H1 (cell line): Measurements from ENCODE around the gene LIN54. TPM values are rescaled to one million over a fixed set of nuclear protein-coding genes. Genes with fewer than 3 reads are reported as not detected.

Experiments used
- CTCF ChIA-PET: fragments of 300-600 bp; sonication (Branson Sonifier 250); formaldehyde crosslinking; loops from one replicate; lab custom pipeline; 2021; ENCODE audit not compliant: partially characterized antibody; lab: Charles Lee
- POLR2A ChIA-PET: fragments of 300-600 bp; sonication (Branson Sonifier 250); formaldehyde crosslinking; loops from one replicate; lab custom pipeline; 2021; ENCODE audit warnings: inconsistent platforms; ENCODE audit not compliant: partially characterized antibody; lab: Charles Lee
- DNase-seq, 2 experiments: peaks; one replicate each; pipeline versions ENCODE4 v3.0.0 to v3.0.0-alpha.2; 2010 to 2022; ENCODE audit warnings: low spot score in 2 of 2, low read depth in 1 of 2, mixed read lengths in 1 of 2
- FAIRE-seq: peaks from 2 replicates; lab custom pipeline; 2011; peaks lifted over from hg19 to GRCh38; lab: Jason Lieb, UNC
- H2AFZ ChIP-seq: 2 replicates; pipeline ENCODE4 v1.8.1; 2012; ENCODE audit warnings: low read length, inconsistent platforms
- H2AK5ac ChIP-seq: 2 replicates; pipeline ENCODE4 v1.6.1; 2013; ENCODE audit warnings: low read depth, low read length
- H2BK120ac ChIP-seq: replicated peaks from 2 replicates; pipeline ENCODE3; 2013; ENCODE audit warnings: low read depth, low read length, inconsistent platforms
- H2BK12ac ChIP-seq: 2 replicates; pipeline ENCODE4 v1.6.1; 2013; ENCODE audit warnings: low read depth, low read length
- H2BK15ac ChIP-seq: 2 replicates; pipeline ENCODE4 v1.6.1; 2013; ENCODE audit warnings: low read length
- H2BK20ac ChIP-seq: 2 replicates; pipeline ENCODE4 v1.6.1; 2013; ENCODE audit warnings: low read length
- H2BK5ac ChIP-seq: 2 replicates; pipeline ENCODE4 v1.6.1; 2013; ENCODE audit warnings: low read depth, low read length
- H3K14ac ChIP-seq: 2 replicates; pipeline ENCODE4 v1.6.1; 2013; ENCODE audit warnings: inconsistent platforms; ENCODE audit not compliant: insufficient read length
- H3K18ac ChIP-seq: 2 replicates; pipeline ENCODE4 v1.6.1; 2013; ENCODE audit warnings: low read length; ENCODE audit errors: extremely low read depth
- H3K23ac ChIP-seq: 2 replicates; pipeline ENCODE4 v1.6.1; 2013; ENCODE audit warnings: inconsistent platforms; ENCODE audit not compliant: insufficient read length
- H3K23me2 ChIP-seq: 2 replicates; pipeline ENCODE4 v1.6.1; 2013; ENCODE audit warnings: low read depth, low read length
- H3K27ac ChIP-seq: 2 replicates; pipeline ENCODE4 v1.6.1; 2011; ENCODE audit warnings: low read depth, low read length, inconsistent platforms
- H3K27me3 ChIP-seq, 4 experiments: replicated peaks in 1 of 4; 1 replicate in 1 of 4; 2 replicates in 3 of 4; pipeline versions ENCODE4 v1.6.1 to v1.8.1; 2011 to 2013; ENCODE audit warnings: low read length in 3 of 4, mild to moderate bottlenecking in 3 of 4, inconsistent platforms in 2 of 4, mixed read lengths in 2 of 4, moderate library complexity in 1 of 4; ENCODE audit not compliant: control insufficient read depth in 3 of 4, insufficient read depth in 3 of 4; ENCODE audit errors: extremely low read depth in 1 of 4
- H3K36me3 ChIP-seq, 4 experiments: 2 replicates each; pipeline versions ENCODE4 v1.6.1 to v1.8.1; 2011 to 2013; ENCODE audit warnings: mild to moderate bottlenecking in 4 of 4, low read length in 3 of 4, moderate library complexity in 2 of 4, control low read depth in 1 of 4, inconsistent platforms in 1 of 4; ENCODE audit not compliant: insufficient read depth in 4 of 4, control insufficient read depth in 2 of 4
- H3K4ac ChIP-seq: replicated peaks from 2 replicates; pipeline ENCODE3; 2013; ENCODE audit warnings: low read length, low read depth, mixed read lengths, inconsistent platforms; ENCODE audit not compliant: insufficient read length
- H3K4me1 ChIP-seq, 4 experiments: replicated peaks in 1 of 4; 1 replicate in 1 of 4; 2 replicates in 3 of 4; pipeline versions ENCODE4 v1.6.1 to v1.8.1; 2011 to 2013; ENCODE audit warnings: low read length in 3 of 4, inconsistent platforms in 2 of 4, mixed read lengths in 1 of 4; ENCODE audit not compliant: insufficient read depth in 4 of 4, control insufficient read depth in 3 of 4
- H3K4me2 ChIP-seq, 2 experiments: 2 replicates each; pipeline versions ENCODE4 v1.6.1 to v1.8.1; 2011 to 2013; ENCODE audit warnings: low read depth in 2 of 2, low read length in 2 of 2, control low read depth in 1 of 2, inconsistent platforms in 1 of 2, mild to moderate bottlenecking in 1 of 2; ENCODE audit not compliant: insufficient read depth in 1 of 2
- H3K4me3 ChIP-seq, 4 experiments: fragments of 200-600, 300-600 bp in 1 of 4; sonication (generic), shearing (Covaris generic), sonication (Bioruptor Twin) in 1 of 4; 2 replicates each; pipeline versions ENCODE4 v1.5.1 to v1.8.1; 2011 to 2016; ENCODE audit warnings: low read length in 4 of 4, low read depth in 3 of 4, control low read depth in 2 of 4, inconsistent platforms in 2 of 4, mild to moderate bottlenecking in 2 of 4, mixed read lengths in 1 of 4, moderate library complexity in 1 of 4; ENCODE audit not compliant: insufficient read depth in 2 of 4; ENCODE audit errors: extremely low read depth in 1 of 4
- H3K56ac ChIP-seq: replicated peaks from 2 replicates; pipeline ENCODE3; 2013; ENCODE audit warnings: low read depth, mild to moderate bottlenecking, mixed read lengths, low read length, inconsistent platforms; ENCODE audit not compliant: insufficient read length
- H3K79me1 ChIP-seq: 2 replicates; pipeline ENCODE4 v1.6.1; 2013; ENCODE audit warnings: low read depth, low read length, control low read depth
- H3K79me2 ChIP-seq, 2 experiments: 2 replicates each; pipeline versions ENCODE4 v1.6.1 to v1.8.1; 2012 to 2013; ENCODE audit warnings: low read length in 2 of 2, mild to moderate bottlenecking in 2 of 2, inconsistent platforms in 1 of 2; ENCODE audit not compliant: insufficient read depth in 2 of 2, control insufficient read depth in 1 of 2
- H3K9ac ChIP-seq, 4 experiments: replicated peaks in 1 of 4; 1 replicate in 1 of 4; 2 replicates in 3 of 4; pipeline versions ENCODE4 v1.6.1 to v1.8.1; 2011 to 2013; ENCODE audit warnings: low read depth in 3 of 4, low read length in 3 of 4, control low read depth in 2 of 4, mild to moderate bottlenecking in 2 of 4, moderate library complexity in 2 of 4, inconsistent platforms in 1 of 4; ENCODE audit errors: extremely low read depth in 1 of 4
- H3K9me3 ChIP-seq, 2 experiments: 2 replicates each; pipeline versions ENCODE4 v1.6.1 to v1.8.1; 2012 to 2013; ENCODE audit warnings: mild to moderate bottlenecking in 2 of 2, moderate library complexity in 2 of 2, control low read depth in 1 of 2, inconsistent platforms in 1 of 2, low read depth in 1 of 2, low read length in 1 of 2, mixed read lengths in 1 of 2; ENCODE audit not compliant: insufficient read depth in 2 of 2
- H4K20me1 ChIP-seq, 2 experiments: replicated peaks in 1 of 2; 2 replicates each; pipeline versions ENCODE3 to v1.8.1; 2011 to 2013; ENCODE audit warnings: inconsistent platforms in 2 of 2, low read length in 2 of 2, mild to moderate bottlenecking in 1 of 2; ENCODE audit not compliant: insufficient read depth in 2 of 2, control insufficient read depth in 1 of 2
- H4K5ac ChIP-seq: 2 replicates; pipeline ENCODE4 v1.6.1; 2013; ENCODE audit warnings: low read length, low read depth, mixed read lengths, inconsistent platforms; ENCODE audit not compliant: insufficient read length
- H4K8ac ChIP-seq: 2 replicates; pipeline ENCODE4 v1.8.0; 2013; ENCODE audit warnings: mild to moderate bottlenecking, moderate library complexity, low read length, inconsistent platforms; ENCODE audit not compliant: insufficient read depth; ENCODE audit errors: extremely low read depth
- H4K91ac ChIP-seq: replicated peaks from 2 replicates; pipeline ENCODE3; 2013; ENCODE audit warnings: low read length, mixed read lengths, inconsistent platforms; ENCODE audit not compliant: insufficient read length
- BACH1 ChIP-seq: IDR thresholded peaks from 2 replicates; pipeline ENCODE4 v1.6.1; 2012; ENCODE audit warnings: low read length, improper control_type of control experiment
- CBX5 ChIP-seq: fragments of 300-800, 300-1000 bp; sonication (generic); IDR thresholded peaks from 2 replicates; pipeline ENCODE4 v1.7.1; 2016; ENCODE audit warnings: antibody characterized with exemption, low read length, low read depth
- CHD2 ChIP-seq: IDR thresholded peaks from 2 replicates; pipeline ENCODE4 v1.6.1; 2012; ENCODE audit warnings: low read length, improper control_type of control experiment
- CREB1 ChIP-seq: IDR thresholded peaks from 2 replicates; pipeline ENCODE4 v1.6.1; 2012; ENCODE audit warnings: inconsistent platforms
- EZH2 ChIP-seq: fragments of 200-600 bp; sonication (generic); IDR thresholded peaks from 2 replicates; pipeline ENCODE4 v1.7.1; 2012; ENCODE audit warnings: low read depth, mild to moderate bottlenecking, moderate library complexity, low read length, inconsistent platforms; ENCODE audit not compliant: severe bottlenecking
- HDAC2 ChIP-seq, 2 experiments: fragments of 300-600 bp in 1 of 2; sonication (generic) in 1 of 2; IDR thresholded peaks; 2 replicates each; pipeline ENCODE4 v1.6.1; 2011 to 2012; ENCODE audit warnings: low read depth in 2 of 2, low read length in 2 of 2, mild to moderate bottlenecking in 2 of 2, moderate library complexity in 2 of 2, borderline replicate concordance in 1 of 2, inconsistent platforms in 1 of 2
- MAX ChIP-seq: IDR thresholded peaks from 2 replicates; pipeline ENCODE4 v1.6.1; 2012; ENCODE audit warnings: inconsistent platforms
- NRF1 ChIP-seq: IDR thresholded peaks from 2 replicates; pipeline ENCODE4 v1.6.1; 2011; ENCODE audit warnings: mild to moderate bottlenecking, low read depth, low read length, improper control_type of control experiment
- POLR2A ChIP-seq, 2 experiments: IDR thresholded peaks; 1 replicate in 1 of 2; 2 replicates in 1 of 2; pipeline ENCODE4 v1.6.1; 2011; ENCODE audit warnings: low read depth in 2 of 2, low read length in 2 of 2, mild to moderate bottlenecking in 2 of 2; ENCODE audit errors: control extremely low read depth in 1 of 2
- RNF2 ChIP-seq: fragments of 200-900, 300-1000 bp; sonication (generic); IDR thresholded peaks from 2 replicates; pipeline ENCODE4 v1.7.1; 2016; ENCODE audit warnings: borderline replicate concordance, low read depth, mild to moderate bottlenecking, antibody characterized with exemption, low read length; ENCODE audit not compliant: poor library complexity, severe bottlenecking; ENCODE audit errors: missing control alignments
- SIN3A ChIP-seq, 2 experiments: IDR thresholded peaks in 1 of 2; conservative IDR thresholded peaks in 1 of 2; 2 replicates each; pipeline ENCODE4 v1.6.1; 2011 to 2012; ENCODE audit warnings: low read length in 2 of 2, improper control_type of control experiment in 1 of 2, low read depth in 1 of 2, mild to moderate bottlenecking in 1 of 2
- SP1 ChIP-seq: IDR thresholded peaks from 2 replicates; pipeline ENCODE4 v1.6.1; 2011; ENCODE audit warnings: low read depth, low read length
- TEAD4 ChIP-seq: IDR thresholded peaks from 2 replicates; pipeline ENCODE4 v1.6.1; 2012; ENCODE audit warnings: low read depth, low read length, inconsistent platforms, mixed read lengths
- polyA plus RNA-seq, 7 experiments: library from polyadenylated mRNA; depleted of rRNA in 3 of 7; stranded (reverse) in 5 of 7; unstranded in 2 of 7; fragments of >200 nt in 5 of 7; fragments of 200-250 nt in 2 of 7; gene quantifications; 1 replicate in 5 of 7; 2 replicates in 1 of 7; 4 replicates in 1 of 7; pipeline versions ENCODE4 v1.2.1 to v1.2.3, GENCODE V29; 2011 to 2013; ENCODE audit warnings: missing spikeins in 2 of 7, mixed read lengths in 2 of 7
- total RNA-seq: library from RNA; stranded (reverse); fragmentation: NEBNext Ultra II Directional; extraction: Animal tissue kit (Norgen Biotek cat#: 25700); gene quantifications from 2 replicates; pipeline ENCODE4 v1.2.1, GENCODE V29; 2021

Gene LIN54
- total and polyA plus RNA-seq, 2 of the 8 experiments (the other 6 are each of a cell fraction or from before 2014, with no cell fraction given): 5.7 to 11.1 TPM

- Histone ChIP-seq H3K4ac (no peak overlapping the region), H2BK12ac (no peak overlapping the region), H3K4me2 (no peak overlapping the region), H2AK5ac (no peak overlapping the region), H2BK120ac (no peak overlapping the region), H3K4me3 (no peak overlapping the region), H2BK20ac (no peak overlapping the region), H3K27ac (no peak overlapping the region), H3K36me3 (no peaks in the 10 kb centered on the region; a peak in 1 of 8 replicates), H2AFZ (no peak overlapping the region), H4K8ac (no peak overlapping the region), H3K4me1 (no peaks in the 10 kb centered on the region), H3K9ac (no peak overlapping the region), H3K27me3 (no peaks in the 10 kb centered on the region), H3K9me3 (no peaks in the 10 kb centered on the region), H3K79me2 (no peaks in the 10 kb centered on the region), H4K91ac (no peak overlapping the region), H3K23ac (no peak overlapping the region), H2BK15ac (no peak overlapping the region), H4K20me1 (no peaks in the 10 kb centered on the region), H3K14ac (no peak overlapping the region), H2BK5ac (no peak overlapping the region), H3K56ac (no peak overlapping the region), H3K18ac (no peak overlapping the region), H3K79me1 (no peaks in the 10 kb centered on the region), H3K23me2 (no peaks in the 10 kb centered on the region), H4K5ac (no peak overlapping the region)
- CTCF ChIA-PET: no interaction called here
- no peak for TF ChIP-seq RNF2
- no peak for TF ChIP-seq SP1
- TF ChIP-seq SIN3A (conservative IDR thresholded peaks at IDR 0.05 in 1 of 2, IDR thresholded peaks at IDR 0.05 in 1 of 2; ENCODE audit: low read depth in 1 of 2, low read length in 2 of 2): no peak
- no peak for TF ChIP-seq CREB1
- no peak for TF ChIP-seq MAX
- TF ChIP-seq EZH2: no peak
- TF ChIP-seq HDAC2 (IDR thresholded peaks at IDR 0.05; ENCODE audit: borderline replicate concordance in 1 of 2, low read depth in 2 of 2, low read length in 2 of 2): no peak
- no peak for TF ChIP-seq BACH1
- TF ChIP-seq NRF1: no peak
- TF ChIP-seq CBX5: no peak
- TF ChIP-seq TEAD4: no peak
- TF ChIP-seq CHD2: no peak
- no peak for TF ChIP-seq POLR2A (IDR thresholded peaks at IDR 0.05; ENCODE audit: control extremely low read depth in 1 of 2, low read depth in 2 of 2, low read length in 2 of 2)
- DNase-seq (no peak), FAIRE-seq (no peak)
- POLR2A ChIA-PET: interaction anchor here (1.1 kb wide), 1 partner anchor 33 kb away, joined by 3 read pairs; no protein-coding TSS in a partner anchor
Measured at GRCh38 chr4:82947498-82947897, 63.1 kb downstream of the LIN54 start.
